ENCODE measurements around the gene FANCB.

DNA sequence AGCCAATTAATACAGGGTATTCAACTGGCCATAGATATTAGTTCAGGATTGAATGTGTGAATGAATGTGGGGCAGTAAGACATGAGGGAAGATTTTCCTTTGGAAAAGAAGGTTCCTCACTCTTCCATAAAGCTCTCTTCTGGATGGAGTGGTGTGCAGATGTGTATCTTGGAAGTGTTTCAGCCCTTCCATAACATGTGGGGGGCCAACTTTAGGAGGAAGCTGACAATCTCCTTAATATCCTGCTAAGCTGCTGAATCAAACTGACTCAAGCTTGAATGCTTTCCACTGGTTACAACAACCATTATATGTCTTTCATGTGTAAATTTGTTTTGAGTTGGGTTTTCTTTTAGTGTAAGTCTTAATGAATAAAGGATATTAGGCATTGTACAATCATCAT lies 40.3 kb downstream of the FANCB start:
- TF ChIP-seq, protein P1, sequence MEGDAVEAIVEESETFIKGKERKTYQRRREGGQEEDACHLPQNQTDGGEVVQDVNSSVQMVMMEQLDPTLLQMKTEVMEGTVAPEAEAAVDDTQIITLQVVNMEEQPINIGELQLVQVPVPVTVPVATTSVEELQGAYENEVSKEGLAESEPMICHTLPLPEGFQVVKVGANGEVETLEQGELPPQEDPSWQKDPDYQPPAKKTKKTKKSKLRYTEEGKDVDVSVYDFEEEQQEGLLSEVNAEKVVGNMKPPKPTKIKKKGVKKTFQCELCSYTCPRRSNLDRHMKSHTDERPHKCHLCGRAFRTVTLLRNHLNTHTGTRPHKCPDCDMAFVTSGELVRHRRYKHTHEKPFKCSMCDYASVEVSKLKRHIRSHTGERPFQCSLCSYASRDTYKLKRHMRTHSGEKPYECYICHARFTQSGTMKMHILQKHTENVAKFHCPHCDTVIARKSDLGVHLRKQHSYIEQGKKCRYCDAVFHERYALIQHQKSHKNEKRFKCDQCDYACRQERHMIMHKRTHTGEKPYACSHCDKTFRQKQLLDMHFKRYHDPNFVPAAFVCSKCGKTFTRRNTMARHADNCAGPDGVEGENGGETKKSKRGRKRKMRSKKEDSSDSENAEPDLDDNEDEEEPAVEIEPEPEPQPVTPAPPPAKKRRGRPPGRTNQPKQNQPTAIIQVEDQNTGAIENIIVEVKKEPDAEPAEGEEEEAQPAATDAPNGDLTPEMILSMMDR (IDR thresholded peaks at IDR 0.05; ENCODE audit: insufficient read depth, low read depth, low read length) = no peak
- TF ChIP-seq EZH2 (IDR thresholded peaks at IDR 0.05; ENCODE audit: insufficient read depth, low read length) = no peak
